BE2C (cell line): ENCODE measurements around the gene ORMDL3.
A peak's percentile ranks its signal among the peaks of the same experiment; 100 is the strongest.

Experiments used
- DNase-seq: peaks from one replicate; pipeline ENCODE4 v3.0.0-alpha.2; 2020
- H3K27me3 ChIP-seq: fragments of 250-450 bp; sonication (Bioruptor Pico); 2 replicates; pipeline ENCODE4 v1.5.1; 2020; ENCODE audit warnings: mild to moderate bottlenecking
- H3K36me3 ChIP-seq: fragments of 250-450 bp; sonication (Bioruptor Pico); 2 replicates; pipeline ENCODE4 v1.5.1; 2020; ENCODE audit warnings: mild to moderate bottlenecking
- H3K4me1 ChIP-seq: fragments of 250-450 bp; sonication (Bioruptor Pico); 2 replicates; pipeline ENCODE4 v1.5.1; 2020
- H3K4me3 ChIP-seq: 2 replicates; pipeline ENCODE4 v1.5.1; 2011; ENCODE audit warnings: low read depth, low read length
- H3K9me3 ChIP-seq: fragments of 250-450 bp; sonication (Bioruptor Pico); 2 replicates; pipeline ENCODE4 v1.5.1; 2020
- CTCF ChIP-seq: IDR thresholded peaks from 2 replicates; pipeline ENCODE4 v1.5.1; 2012; ENCODE audit warnings: mild to moderate bottlenecking, low read depth, low read length

ORMDL3 gene

GRCh38 chr17:39944393-39944711 lies 17.0 kb upstream of the ORMDL3 start:
- no peaks in the 10 kb centered on the region for H3K36me3 ChIP-seq
- no peaks in the 10 kb centered on the region for H3K9me3 ChIP-seq
- no peak for TF ChIP-seq CTCF
- H3K4me3 ChIP-seq, result no peak overlapping the region
- no peaks in the 10 kb centered on the region for H3K27me3 ChIP-seq
- no peak for DNase-seq
- H3K4me1 ChIP-seq, result peaks cover 4% of the 10 kb centered on the region

- TF ChIP-seq CTCF, result no peak
These were observed 16.4 kb upstream of the ORMDL3 start for GRCh38 chr17:39943702-39944392.

GRCh38 chr17:39939588-39940419 lies 12.4 kb upstream of the ORMDL3 start:
- Histone ChIP-seq H3K9me3 (no peaks in the 10 kb centered on the region), H3K27me3 (no peaks in the 10 kb centered on the region), H3K4me3 (no peak overlapping the region), H3K36me3 (no peaks in the 10 kb centered on the region), H3K4me1 (peaks cover 4% of the 10 kb centered on the region)
- DNase-seq, result peak; percentile 49
- peak; percentile 68 for TF ChIP-seq CTCF

More at GRCh38 chr17:39943702-39944392, 16.4 kb upstream of the ORMDL3 start:
- Histone ChIP-seq H3K36me3 (no peaks in the 10 kb centered on the region), H3K4me1 (peaks cover 4% of the 10 kb centered on the region), H3K27me3 (no peaks in the 10 kb centered on the region), H3K4me3 (no peak overlapping the region), H3K9me3 (no peaks in the 10 kb centered on the region)
- no peak for DNase-seq

GRCh38 chr17:39939106-39939505 lies 11.7 kb upstream of the ORMDL3 start:
- Histone ChIP-seq H3K9me3 (no peaks in the 10 kb centered on the region), H3K4me1 (peaks cover 4% of the 10 kb centered on the region), H3K4me3 (no peak overlapping the region), H3K27me3 (no peaks in the 10 kb centered on the region), H3K36me3 (no peaks in the 10 kb centered on the region)
- no peak for TF ChIP-seq CTCF
- no peak for DNase-seq

GRCh38 chr17:39938140-39938869 lies 10.9 kb upstream of the ORMDL3 start:
- no peaks in the 10 kb centered on the region for H3K9me3 ChIP-seq
- no peak for TF ChIP-seq CTCF
- H3K4me1 ChIP-seq, result peaks cover 4% of the 10 kb centered on the region
- no peaks in the 10 kb centered on the region for H3K36me3 ChIP-seq
- no peak for DNase-seq
- H3K4me3 ChIP-seq, result no peak overlapping the region
- H3K27me3 ChIP-seq, result no peaks in the 10 kb centered on the region
